Esophagus muscularis mucosa (tissue), 4 donors: ENCODE measurements around the gene REEP2. TPM values are rescaled to one million over a fixed set of nuclear protein-coding genes. Genes with fewer than 3 reads are reported as not detected.

ENCODE experiments used
- DNase-seq: peaks from one replicate; pipeline ENCODE4 v3.0.0-alpha.2; 2017; ENCODE audit errors: extremely low spot score
- H3K27ac ChIP-seq, 4 donors: fragments of 200-600 bp; sonication (generic); replicated peaks in 1 of 4; 1 replicate in 3 of 4; 2 replicates in 1 of 4; pipeline ENCODE4 v1.5.1; 2016 to 2019; ENCODE audit warnings: mild to moderate bottlenecking in 1 of 4
- H3K27me3 ChIP-seq, 4 donors: fragments of 200-600 bp; sonication (generic); one replicate each; pipeline versions ENCODE4 v1.5.1 to v1.6.0; 2016 to 2019
- H3K36me3 ChIP-seq, 4 donors: fragments of 200-600 bp; sonication (generic); one replicate each; pipeline ENCODE4 v1.5.1; 2016 to 2019
- H3K4me1 ChIP-seq, 4 donors: fragments of 200-600 bp; sonication (generic); one replicate each; pipeline ENCODE4 v1.5.1; 2016 to 2019
- H3K4me3 ChIP-seq, 4 donors: fragments of 200-600 bp; sonication (generic); 1 replicate in 2 of 4; 2 replicates in 2 of 4; pipeline ENCODE4 v1.5.1; 2016 to 2019; ENCODE audit warnings: mild to moderate bottlenecking in 4 of 4, moderate library complexity in 1 of 4
- H3K9me3 ChIP-seq, 4 donors: fragments of 200-600 bp; sonication (generic); 1 replicate in 3 of 4; 2 replicates in 1 of 4; pipeline ENCODE4 v1.5.1; 2016 to 2019
- EP300 ChIP-seq: sonication (generic); formaldehyde crosslinking; IDR thresholded peaks from one replicate; pipeline ENCODE4 v1.6.1; 2017; ENCODE audit warnings: antibody characterized with exemption
- POLR2A ChIP-seq: fragments of 450-650 bp; IDR thresholded peaks from one replicate; pipeline ENCODE4 v1.6.1; 2017; ENCODE audit warnings: antibody characterized with exemption, moderate library complexity, mild to moderate bottlenecking, low read depth
- POLR2AphosphoS5 ChIP-seq, 2 donors: sonication (generic); formaldehyde crosslinking; IDR thresholded peaks; one replicate each; pipeline ENCODE4 v1.6.1; 2017; ENCODE audit warnings: antibody characterized with exemption in 2 of 2
- WGBS: methylation state at CpG from one replicate; pipeline ENCODE4 v1.1.5; 2018; 5-methylcytosine and 5-hydroxymethylcytosine counted together
- intact Hi-C: fragments of 100-400 bp; cut with DNase I; formaldehyde crosslinking; loops from one replicate; pipeline ENCODE4 v1.15.1; 2023
- total RNA-seq, 4 donors: library from RNA; depleted of rRNA; stranded (reverse); fragments of >200 nt; gene quantifications; one replicate each; pipeline versions ENCODE4 v1.1.0 to v1.2.1, GENCODE V29; 2016
- TF ChIP-seq, protein P1 (sequence below), 3 experiments: fragments of 200-600 bp in 2 of 3; fragments of 450-650 bp in 1 of 3; sonication (generic) in 2 of 3; IDR thresholded peaks; one replicate each; pipeline ENCODE4 v1.5.1; 2017 to 2019; ENCODE audit warnings: antibody characterized with exemption in 3 of 3, mild to moderate bottlenecking in 2 of 3, moderate library complexity in 1 of 3

Gene REEP2
- total RNA-seq, 4 donors from 2014 or later, result 24.5 to 55.9 (median 33.6) TPM

DNA sequence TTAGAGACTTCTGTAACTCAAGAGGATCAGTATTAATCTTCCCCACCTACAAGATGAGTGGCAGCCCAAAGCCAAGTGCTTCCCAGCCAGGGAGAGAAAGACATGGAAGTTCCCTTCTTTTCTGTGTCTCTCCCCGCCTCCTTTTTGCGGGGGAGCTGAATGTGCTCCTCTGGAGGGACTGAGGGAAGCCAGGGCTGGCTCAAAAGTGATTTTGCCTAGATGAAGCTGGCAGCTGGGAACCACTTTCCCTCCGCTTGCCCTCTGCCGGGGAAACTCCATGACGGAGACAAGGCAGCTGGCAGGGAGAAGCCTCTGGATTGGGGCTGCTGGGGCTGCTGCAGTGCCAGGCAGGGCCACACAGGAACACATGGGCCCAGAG is 50.8 kb downstream of the REEP2 start:
- no peak for DNase-seq
- H3K27me3 ChIP-seq, result peaks cover 0 to 10% (median 0%) of the 10 kb centered on the region in 4 donors
- 84% methylated on average over 4 of the region's 5 CpGs for WGBS
- H3K9me3 ChIP-seq, result no peaks in the 10 kb centered on the region
- intact Hi-C loops, result no loop called here
- H3K4me3 ChIP-seq, result no peak overlapping the region
- no peaks in the 10 kb centered on the region for H3K36me3 ChIP-seq
- peaks cover 24 to 29% (median 27%) of the 10 kb centered on the region in 4 donors for H3K4me1 ChIP-seq
- TF ChIP-seq POLR2AphosphoS5 (IDR thresholded peaks at IDR 0.05) (no peak), EP300 (no peak), POLR2A (no peak)
- TF ChIP-seq, protein P1, sequence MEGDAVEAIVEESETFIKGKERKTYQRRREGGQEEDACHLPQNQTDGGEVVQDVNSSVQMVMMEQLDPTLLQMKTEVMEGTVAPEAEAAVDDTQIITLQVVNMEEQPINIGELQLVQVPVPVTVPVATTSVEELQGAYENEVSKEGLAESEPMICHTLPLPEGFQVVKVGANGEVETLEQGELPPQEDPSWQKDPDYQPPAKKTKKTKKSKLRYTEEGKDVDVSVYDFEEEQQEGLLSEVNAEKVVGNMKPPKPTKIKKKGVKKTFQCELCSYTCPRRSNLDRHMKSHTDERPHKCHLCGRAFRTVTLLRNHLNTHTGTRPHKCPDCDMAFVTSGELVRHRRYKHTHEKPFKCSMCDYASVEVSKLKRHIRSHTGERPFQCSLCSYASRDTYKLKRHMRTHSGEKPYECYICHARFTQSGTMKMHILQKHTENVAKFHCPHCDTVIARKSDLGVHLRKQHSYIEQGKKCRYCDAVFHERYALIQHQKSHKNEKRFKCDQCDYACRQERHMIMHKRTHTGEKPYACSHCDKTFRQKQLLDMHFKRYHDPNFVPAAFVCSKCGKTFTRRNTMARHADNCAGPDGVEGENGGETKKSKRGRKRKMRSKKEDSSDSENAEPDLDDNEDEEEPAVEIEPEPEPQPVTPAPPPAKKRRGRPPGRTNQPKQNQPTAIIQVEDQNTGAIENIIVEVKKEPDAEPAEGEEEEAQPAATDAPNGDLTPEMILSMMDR (IDR thresholded peaks at IDR 0.05), result no peak
- peak overlapping the region in 1 of 4 donors; percentile 5 for H3K27ac ChIP-seq

DNA sequence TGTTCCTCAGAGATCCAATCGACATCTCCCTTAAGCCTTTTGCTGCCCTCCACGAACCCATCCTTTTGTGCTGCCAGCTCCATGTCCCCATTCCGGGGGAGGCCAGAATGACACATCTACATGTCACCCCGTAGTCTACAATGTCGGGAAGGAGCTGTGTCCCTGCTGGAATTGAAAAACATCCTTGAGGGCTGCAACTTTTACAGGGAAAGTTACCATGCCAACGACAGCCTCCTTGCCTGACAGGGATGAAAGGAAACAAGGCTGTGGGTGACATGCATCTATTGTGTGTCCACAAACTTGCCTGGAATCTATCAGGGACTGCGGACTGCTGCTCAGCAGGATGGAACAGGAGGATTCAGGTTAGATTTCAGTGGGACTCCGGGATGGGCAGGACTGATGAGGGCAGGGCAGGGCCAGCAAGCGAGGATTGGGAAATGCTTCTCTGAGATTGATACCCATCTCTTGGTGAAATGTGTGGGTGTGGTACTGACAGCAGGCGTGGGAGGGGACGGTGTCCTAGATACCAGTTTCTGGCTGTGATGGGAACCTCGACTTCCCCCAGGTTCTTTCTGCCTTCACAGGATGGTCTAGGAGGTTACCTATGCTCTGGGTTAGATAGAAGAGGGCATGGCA is 51.9 kb downstream of the REEP2 start:
- Histone ChIP-seq H3K36me3 (no peaks in the 10 kb centered on the region), H3K4me1 (peaks cover 24 to 29% (median 27%) of the 10 kb centered on the region in 4 donors), H3K4me3 (no peak overlapping the region), H3K9me3 (no peaks in the 10 kb centered on the region), H3K27me3 (peaks cover 0 to 10% (median 0%) of the 10 kb centered on the region in 4 donors), H3K27ac (no peak overlapping the region)
- 96% methylated on average over 12 of the region's 12 CpGs for WGBS
- TF ChIP-seq, protein P1 (IDR thresholded peaks at IDR 0.05), result no peak
- TF ChIP-seq POLR2A (no peak), EP300 (no peak), POLR2AphosphoS5 (IDR thresholded peaks at IDR 0.05) (no peak)
- intact Hi-C loops, result no loop called here
- no peak for DNase-seq

DNA sequence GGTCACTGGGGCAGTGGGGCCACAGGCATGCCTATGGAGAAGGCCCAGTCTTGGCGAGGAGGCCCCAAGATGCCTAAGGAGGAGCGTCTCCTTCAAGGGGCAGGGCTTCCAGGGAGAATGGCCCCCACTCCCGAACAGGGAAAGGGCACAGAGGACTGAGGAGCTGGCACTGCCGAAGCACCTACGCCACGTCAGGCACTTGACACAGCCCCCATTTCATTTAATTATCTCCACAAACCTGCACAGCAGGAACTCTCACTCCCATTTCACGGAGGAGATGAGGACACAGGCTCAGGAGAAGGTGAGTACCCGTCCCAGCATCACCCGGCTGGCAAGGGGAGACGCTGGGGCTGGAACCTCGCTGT is 52.4 kb downstream of the REEP2 start:
- no peak for TF ChIP-seq EP300
- TF ChIP-seq POLR2AphosphoS5 (IDR thresholded peaks at IDR 0.05), result no peak
- TF ChIP-seq, protein P1 (IDR thresholded peaks at IDR 0.05), result no peak
- no peak for TF ChIP-seq POLR2A
- peaks cover 0 to 10% (median 0%) of the 10 kb centered on the region in 4 donors for H3K27me3 ChIP-seq
- H3K4me3 ChIP-seq, result peak overlapping the region; percentile 57 to 71 (median 68)
- no peaks in the 10 kb centered on the region for H3K9me3 ChIP-seq
- peaks cover 24 to 29% (median 27%) of the 10 kb centered on the region in 4 donors for H3K4me1 ChIP-seq
- 53% methylated on average over 11 of the region's 11 CpGs for WGBS
- peak overlapping the region in 3 of 4 donors; percentile 74 to 88 (median 75) for H3K27ac ChIP-seq
- no peaks in the 10 kb centered on the region for H3K36me3 ChIP-seq
- no peak for DNase-seq
- intact Hi-C loops, result no loop called here

DNA sequence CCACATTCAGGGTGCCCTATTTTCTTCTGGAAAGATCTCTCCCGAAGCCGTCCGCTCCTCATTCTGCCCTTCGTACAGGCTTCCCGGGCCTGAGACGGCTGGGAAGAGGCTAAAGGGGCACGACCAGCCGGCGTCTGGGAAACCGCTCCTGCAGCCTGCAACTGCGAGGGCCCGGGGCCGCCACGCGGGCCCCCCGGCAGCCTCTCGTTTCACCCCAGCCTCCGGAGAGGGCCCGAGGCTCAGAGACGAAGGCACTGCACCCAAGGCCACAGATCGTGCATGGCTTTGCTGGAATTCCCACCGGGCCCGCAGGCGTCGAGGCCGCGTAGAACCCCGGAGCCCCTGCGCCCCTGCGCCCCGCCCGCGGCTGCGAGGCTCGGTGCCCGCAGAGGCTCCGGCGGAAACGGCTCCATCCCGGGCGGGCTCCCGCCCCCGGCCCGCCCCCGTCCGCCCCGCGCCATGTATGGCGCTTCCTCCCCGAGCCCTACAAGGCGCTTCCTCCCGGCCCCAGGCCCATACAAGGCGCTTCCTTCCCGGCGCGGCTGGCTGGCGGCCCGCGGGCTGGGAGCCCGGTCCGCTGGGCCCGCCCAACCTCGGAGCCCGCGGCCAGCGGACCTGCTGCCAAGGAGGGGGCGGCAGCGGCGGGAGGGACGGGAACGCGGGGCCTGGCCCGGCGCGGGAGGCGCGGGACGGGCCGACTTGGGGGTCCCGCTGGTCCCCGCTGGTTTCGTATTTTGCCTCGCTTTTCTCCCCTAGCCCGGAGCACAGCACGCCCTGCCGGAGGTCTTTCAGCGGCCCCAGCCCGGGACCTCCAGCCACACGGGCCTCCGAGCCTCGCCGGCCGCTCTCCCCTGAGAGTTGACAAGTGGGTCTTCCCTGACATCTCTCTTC is 53.1 kb downstream of the REEP2 start:
- under 1% methylated on average over 23 of the region's 93 CpGs for WGBS
- DNase-seq, result peak; percentile 95
- intact Hi-C loops, result no loop called here
- Histone ChIP-seq H3K9me3 (no peaks in the 10 kb centered on the region), H3K27ac (peak overlapping the region; percentile 74 to 88 (median 78)), H3K4me1 (peaks cover 24 to 29% (median 27%) of the 10 kb centered on the region in 4 donors), H3K4me3 (peak overlapping the region; percentile 57 to 71 (median 68)), H3K27me3 (peaks cover 0 to 10% (median 0%) of the 10 kb centered on the region in 4 donors), H3K36me3 (no peaks in the 10 kb centered on the region)
- TF ChIP-seq EP300, result no peak
- TF ChIP-seq POLR2AphosphoS5 (IDR thresholded peaks at IDR 0.05), result peak; percentile 57 to 66

DNA sequence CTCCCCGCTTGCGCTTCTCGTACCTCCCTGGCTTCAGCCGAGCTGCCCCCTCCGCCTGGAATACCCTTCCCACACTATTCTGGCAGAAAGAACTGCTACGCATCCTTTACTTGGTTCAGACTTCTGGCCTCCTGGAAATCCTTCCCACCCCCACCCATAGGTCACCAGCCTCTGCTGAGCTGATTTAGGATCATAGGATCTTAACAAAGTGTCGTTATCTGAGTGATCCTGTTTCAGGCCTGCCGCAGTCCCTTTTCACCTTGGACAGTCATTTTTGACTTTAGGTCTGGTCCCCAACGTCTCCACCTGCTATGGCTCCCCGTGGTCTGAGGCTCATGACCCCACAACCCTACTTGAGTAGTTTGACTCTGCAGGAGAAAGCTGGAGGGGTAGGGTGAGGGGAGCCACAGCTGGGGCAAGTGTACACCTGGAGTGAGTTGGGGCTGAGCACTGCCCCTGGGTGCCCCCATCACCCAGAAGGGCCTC is 53.7 kb downstream of the REEP2 start:
- peaks cover 24 to 29% (median 27%) of the 10 kb centered on the region in 4 donors for H3K4me1 ChIP-seq
- 28% methylated on average over 10 of the region's 10 CpGs for WGBS
- H3K36me3 ChIP-seq, result no peaks in the 10 kb centered on the region
- TF ChIP-seq, protein P1 (IDR thresholded peaks at IDR 0.05), result no peak
- TF ChIP-seq POLR2AphosphoS5 (IDR thresholded peaks at IDR 0.05), result no peak
- H3K4me3 ChIP-seq, result peak overlapping the region; percentile 57 to 71 (median 68)
- H3K27me3 ChIP-seq, result peaks cover 0 to 10% (median 0%) of the 10 kb centered on the region in 4 donors
- no peaks in the 10 kb centered on the region for H3K9me3 ChIP-seq
- intact Hi-C loops, result no loop called here
- H3K27ac ChIP-seq, result peak overlapping the region; percentile 74 to 88 (median 78)
- DNase-seq, result no peak
